GM18517 (cell line): ENCODE results near the gene SLC32A1.

ENCODE experiments used
- ATAC-seq: cut with Tn5 transposase; IDR thresholded peaks from one replicate; pipeline ENCODE4 v1.9.1; 2021; ENCODE audit warnings: mild to moderate bottlenecking, moderate library complexity; ENCODE audit not compliant: unreplicated experiment

The SLC32A1 gene, protein sequence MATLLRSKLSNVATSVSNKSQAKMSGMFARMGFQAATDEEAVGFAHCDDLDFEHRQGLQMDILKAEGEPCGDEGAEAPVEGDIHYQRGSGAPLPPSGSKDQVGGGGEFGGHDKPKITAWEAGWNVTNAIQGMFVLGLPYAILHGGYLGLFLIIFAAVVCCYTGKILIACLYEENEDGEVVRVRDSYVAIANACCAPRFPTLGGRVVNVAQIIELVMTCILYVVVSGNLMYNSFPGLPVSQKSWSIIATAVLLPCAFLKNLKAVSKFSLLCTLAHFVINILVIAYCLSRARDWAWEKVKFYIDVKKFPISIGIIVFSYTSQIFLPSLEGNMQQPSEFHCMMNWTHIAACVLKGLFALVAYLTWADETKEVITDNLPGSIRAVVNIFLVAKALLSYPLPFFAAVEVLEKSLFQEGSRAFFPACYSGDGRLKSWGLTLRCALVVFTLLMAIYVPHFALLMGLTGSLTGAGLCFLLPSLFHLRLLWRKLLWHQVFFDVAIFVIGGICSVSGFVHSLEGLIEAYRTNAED

DNA sequence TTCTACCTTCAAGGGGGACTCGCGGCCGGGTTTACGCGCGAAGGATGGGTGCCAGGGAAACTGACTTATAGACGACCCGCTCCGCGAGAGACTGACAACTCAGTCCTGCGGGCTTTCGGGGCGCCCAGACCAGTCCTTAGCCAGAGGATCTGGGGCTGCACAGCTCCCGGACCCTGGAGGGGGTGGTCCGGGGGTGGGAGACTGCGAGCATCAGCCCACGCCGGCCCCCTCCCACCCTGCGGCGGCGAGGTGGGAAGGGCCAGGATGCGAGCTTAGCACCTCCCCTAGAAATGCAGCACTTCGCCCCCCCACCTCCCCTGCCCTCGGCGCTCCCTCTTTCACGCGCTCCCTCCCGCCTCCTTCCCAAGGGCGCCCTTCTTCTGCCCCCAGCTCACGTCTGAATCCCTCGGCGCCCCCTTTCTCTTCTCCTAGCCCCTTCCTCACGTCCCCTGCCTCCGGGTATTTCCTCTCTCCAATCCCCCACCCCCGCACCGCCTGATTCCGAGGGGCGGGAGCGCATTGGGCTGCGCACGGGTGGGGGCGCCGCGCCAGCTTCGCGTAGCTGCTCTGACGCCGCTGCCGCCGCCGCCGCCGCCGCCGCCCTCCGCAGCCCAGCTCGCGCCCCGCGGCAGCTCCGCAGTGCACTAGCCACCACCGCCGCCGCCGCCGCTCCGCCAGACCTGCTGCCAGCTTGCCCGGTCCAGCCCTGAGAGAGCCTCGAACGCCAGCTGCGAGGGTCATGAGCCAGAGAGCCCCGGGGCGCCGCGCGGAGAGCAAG is at the start of gene SLC32A1:
SLC32A1 (plus strand) TSS at position 639 of the 778 bp plus-strand sequence. CDS start 239 bp downstream, outside the sequence.
- ATAC-seq: no peak

DNA sequence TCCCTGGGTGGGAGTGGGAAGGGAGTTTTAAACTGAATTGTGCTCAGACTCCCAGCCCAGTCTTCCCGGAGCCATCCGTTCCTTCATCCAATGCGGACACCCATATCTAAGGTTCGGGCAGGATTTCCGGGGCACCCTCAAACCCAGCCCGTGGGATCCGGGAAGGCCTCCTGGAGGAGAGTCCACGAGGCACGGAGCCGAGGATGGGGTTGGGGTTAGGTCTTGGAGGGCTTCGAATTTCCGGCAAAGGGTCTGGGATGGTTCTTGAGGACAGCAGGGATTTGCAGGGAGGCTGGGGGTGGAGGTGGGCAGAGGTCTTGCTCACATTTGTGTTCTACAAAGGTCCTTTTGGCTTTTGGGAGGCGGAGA is 49.5 kb upstream of the SLC32A1 start:
- ATAC-seq: no peak

DNA sequence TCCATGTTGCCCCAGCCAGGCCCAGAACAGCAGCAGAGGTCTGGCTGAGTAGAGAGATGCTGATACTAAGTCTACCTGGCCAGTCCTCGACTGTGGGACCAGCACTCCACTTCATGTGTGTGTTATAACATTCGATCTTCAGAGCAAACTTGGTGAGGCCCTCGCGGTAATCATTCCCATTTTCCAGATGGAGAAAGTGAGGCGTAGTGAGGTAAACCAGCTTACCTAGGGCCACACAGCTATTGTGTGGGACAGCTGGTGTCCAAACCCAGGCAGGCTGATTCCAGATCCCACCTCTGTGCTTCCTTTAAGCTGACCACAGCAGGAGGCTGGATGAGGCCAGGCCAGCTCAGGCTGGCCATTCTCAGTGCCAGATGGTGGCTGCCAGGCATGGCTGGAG is 47.7 kb upstream of the SLC32A1 start:
- no peak for ATAC-seq

DNA sequence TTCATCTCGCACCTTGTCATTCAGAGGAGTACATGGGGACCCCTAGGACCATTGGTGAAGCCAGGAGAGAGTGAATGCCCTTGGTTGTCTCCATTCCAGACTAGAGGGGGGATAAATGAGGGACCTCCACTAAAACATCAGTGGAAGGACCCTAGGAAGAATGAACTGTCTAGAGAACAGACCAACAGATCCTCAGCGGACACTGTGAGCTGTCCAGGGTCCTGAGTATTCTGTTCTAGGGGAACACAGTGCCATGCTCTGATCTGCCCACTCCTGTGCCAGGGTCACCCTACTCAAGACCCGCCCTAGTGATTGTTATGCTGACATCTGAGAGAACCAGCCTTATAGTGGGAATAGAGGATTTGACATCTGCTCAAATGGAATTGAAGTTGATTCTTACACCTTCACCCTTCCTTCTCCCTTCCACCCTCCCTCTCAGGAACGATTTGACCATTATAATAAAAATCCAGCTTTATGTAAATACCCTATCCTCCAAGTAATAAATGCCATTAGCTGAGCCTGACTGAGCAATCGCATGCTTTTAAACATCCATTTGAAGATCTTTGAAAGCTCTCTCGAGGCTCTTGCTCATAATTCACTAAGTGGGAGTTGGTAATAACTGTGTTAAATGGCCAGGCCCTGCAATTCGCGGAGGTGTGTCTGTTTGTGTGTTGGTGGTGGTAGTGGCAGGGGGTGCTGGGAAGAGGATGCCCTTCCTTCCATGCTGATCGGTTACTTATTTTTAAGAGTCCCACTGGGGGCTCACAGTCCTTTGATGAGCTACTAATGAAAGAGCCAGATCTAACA is 43.6 kb upstream of the SLC32A1 start:
- no peak for ATAC-seq

DNA sequence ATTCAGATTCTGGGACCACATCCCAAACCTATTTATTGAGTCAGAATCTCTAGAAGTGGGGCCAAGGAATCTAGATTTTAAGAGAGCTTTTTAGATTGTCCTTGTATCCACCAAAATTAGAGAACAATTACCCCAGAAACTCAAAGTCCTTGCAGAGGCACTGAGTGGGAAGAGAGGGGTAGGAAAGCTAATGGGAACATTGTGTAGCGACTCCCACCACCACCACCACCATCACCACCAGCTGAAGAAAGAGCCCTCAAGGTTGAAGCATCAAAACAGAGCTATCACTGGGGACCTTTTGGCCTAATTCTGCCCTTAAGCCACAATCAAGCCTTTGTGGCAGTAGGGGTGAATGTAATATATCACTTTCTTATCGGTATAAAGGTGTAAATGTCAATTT is 39.0 kb upstream of the SLC32A1 start:
- ATAC-seq: no peak

DNA sequence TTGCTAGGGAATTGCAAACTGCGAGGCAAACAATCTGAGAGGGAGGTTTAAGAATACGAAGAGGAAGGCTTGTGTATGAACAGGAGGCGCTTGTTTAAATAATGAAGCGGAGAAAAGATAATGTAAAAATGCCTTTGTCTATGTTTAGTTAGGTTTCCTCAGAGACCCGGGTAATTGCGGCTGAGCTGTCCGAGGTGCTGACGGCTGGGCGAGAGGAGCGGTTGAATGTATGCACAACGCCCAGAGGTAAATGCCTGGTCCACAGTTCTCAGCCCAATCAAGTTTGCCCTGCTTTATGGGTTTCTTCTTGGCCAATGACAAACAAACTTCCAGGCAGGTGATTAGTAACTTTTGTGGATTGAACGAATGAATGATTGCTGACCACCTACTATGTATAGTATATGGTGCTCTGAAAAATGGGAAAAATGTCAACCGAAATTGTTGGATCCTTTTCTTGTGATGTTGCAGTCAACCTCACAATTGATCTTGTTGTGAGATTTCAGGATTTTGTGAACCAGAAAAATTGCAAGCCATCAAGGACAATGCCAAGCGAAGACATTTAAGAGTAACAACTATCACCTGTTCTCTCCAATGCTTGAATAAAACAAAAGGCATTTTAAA is 38.3 kb upstream of the SLC32A1 start:
- no peak for ATAC-seq

DNA sequence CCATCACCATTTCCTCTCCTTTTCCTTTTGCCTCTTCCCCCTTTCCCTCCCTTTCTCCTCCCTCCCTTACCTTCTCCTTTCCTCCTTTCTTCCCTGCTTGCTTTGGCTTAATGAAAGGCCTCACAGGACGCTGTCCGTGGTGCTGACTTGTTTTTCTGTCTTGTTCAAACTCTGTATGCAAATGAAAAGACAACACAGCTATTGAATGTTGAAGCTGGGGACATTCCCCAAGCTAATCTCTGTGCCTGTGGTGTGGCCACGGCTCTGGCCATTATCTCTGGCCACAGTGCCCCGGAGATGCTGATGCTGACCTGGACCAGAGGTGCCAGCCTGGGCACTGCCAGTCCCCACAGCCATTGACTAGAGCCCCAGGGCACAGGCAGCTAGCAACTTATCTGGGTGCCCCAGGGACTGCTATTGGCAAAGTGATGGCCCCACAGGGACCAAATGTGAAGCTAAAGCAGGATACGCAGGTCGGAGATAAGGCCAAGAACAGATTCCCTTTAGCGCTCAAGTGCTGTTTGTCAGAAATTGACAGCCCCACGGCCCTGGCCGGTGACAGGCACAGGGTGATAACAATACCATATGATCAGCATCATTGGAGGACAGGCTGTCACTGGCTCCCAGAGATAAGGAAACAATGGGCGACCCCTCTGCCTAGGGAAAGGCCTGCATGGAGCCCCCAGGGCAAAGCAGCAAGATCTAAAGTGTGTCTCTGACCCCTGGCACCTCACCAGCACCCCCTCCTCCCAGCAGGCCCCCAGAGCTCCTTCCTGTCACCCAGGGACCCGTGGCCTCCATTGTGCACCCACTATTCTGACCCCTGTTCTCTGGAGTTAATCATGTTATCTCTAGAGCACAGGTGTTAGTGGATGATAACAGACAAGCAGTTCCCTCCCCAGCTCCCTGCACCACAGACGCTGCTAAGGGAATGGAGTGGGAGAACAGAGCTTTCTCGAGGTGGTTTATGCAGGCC is 31.6 kb upstream of the SLC32A1 start:
- no peak for ATAC-seq

DNA sequence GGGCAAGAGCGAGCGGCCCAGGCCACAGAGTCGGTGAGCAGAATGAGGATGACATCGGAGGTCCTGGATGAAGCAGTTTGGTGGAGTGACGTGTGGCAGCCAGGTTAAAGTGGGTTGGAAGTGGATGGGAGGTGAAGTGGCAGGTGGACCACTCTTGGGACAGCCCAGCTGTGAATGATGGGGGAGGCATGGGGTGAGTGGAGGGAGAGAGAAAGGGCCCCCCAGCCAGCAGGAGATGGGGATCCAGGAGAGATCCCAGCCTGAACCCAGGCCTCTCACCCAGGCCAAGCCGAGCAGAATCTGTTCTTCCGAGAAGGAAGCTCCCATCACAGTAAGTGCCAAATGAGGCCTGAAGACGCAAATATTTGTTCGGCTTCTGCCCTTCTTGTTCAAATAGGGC is 27.0 kb upstream of the SLC32A1 start:
- ATAC-seq: no peak

DNA sequence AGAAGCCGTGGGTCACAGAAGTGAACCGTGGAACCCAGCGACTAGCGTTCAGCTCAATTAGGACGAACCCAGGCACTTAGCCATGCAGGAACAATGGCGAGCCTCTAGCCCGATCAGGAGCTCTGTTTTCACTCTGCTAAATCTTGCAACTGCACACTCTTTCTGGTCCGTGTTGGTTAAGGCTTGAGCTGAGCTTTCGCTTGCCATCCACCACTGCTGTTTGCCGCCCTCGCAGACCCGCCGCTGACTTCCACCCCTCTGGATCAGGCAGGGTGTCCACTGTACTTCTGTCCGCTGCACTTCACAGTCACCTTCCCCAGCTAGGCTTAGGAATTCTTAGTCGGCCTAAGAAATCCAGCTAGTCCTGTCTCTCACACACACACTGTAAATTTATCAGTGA is 25.7 kb upstream of the SLC32A1 start:
- no peak for ATAC-seq

DNA sequence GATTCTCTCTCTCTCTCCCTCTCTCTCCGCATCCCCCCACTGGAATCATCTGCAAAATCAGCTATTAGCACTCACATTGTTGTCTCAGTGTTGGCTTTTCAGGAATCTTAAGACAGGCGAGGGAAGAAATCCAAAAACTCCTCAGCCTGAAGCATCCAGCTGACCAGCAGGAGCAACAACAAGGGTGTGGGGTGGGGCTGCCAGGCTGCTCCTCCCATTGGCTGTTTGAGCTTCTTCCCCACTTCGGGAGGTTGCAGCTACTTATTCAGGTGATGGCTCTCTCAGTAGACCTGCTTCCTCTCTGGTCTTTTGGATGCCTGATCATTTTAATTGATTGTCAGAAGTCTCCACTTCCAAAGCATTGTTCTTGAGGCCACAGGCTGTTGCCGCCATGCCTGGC is 24.1 kb upstream of the SLC32A1 start:
- ATAC-seq: no peak

DNA sequence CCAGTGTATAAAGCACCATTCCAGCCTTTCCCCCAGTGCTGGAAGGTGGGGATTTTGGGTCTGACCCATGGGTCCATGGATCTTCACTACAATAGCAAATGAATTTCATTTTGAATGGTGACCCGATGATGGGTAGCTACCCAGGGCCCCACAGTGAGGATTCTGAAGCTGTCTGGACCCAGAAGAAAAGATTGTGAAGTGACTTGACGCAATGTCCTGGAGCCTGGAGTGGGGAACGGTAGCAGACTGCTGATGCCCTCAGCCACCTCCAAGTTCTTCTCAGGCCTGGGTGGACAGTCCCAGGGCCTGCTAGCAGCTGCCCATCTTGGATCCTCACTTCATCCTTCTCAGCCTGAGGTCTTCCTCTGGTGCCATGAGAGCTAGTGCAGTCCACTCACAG is 23.4 kb upstream of the SLC32A1 start:
- ATAC-seq: no peak

DNA sequence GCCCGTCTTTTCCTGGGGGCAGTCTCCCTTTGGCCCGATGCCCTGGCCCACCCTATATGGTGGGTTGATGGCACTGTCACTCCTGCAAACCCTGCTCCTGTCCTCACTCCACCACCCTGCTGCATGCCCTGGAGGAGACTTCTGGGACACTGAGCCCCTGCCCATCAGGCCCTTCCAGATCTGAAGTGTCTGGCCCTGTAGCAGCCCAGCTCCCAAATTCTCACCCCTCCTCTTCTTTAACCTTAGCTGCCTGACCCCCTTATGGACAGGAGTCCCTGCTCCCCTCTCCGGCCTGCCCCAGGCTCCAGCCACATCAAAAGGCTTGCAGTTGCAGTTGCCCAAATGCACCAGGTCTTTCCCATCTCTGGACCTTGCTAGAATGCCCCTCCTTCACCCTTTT is 20.8 kb upstream of the SLC32A1 start:
- no peak for ATAC-seq

DNA sequence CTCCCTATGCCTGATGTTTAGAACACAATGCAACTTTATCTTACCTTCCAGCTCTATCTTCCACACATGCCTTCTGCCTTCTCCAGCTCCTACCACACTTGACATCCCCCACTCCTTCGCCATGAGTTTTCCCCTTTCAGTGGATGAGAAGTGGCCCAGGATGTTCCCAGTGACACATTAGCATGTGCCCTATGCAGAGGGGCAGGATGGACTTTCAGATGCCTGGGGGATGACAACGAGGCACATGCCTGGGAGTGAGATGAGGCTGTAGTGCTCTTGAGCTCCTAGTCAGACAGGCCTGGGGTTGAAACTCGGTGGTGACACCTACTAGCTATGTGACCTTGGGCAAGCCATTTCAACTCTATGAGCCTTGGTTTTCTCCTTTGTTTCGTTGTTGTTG is 20.1 kb upstream of the SLC32A1 start:
- ATAC-seq: no peak

DNA sequence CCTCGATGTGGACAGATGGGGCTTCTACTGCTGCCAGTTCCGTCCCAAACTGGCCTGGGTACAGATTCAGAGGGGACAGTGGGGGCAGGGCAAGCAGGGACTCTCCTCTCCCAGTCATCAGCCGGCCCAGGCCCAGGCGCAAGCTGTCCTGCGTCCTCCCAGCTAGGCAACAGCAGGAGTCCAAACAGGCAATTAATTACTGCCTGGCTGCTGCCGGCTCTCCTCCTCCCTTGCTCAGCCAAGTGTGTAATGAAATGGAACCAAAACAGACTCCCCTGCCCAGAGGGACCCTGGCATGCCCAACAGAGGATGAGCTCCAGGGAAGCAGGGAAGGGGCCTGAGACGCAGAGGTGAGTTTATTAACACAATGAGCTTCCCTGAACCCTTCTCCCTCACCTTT is 17.8 kb upstream of the SLC32A1 start:
- ATAC-seq: no peak

DNA sequence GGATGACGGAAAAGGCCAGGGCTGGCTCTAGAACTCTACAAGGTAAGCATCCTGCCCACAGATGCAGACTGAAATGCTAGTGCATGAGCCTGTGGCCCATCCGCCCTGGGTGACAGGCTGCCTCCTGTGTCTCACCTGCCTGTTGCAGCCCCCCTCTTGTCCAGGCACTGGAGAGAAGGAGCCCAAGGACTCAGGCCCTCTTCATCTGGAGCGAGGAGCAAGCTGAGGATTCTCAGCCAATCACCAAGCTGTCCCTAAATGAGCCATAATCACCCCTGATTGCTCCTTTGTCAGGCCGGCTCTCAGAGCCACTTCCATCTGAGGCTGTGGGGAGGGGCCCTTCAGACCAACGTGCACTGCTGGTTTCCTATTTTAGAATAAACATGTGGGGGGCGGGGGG is 10.0 kb upstream of the SLC32A1 start:
- no peak for ATAC-seq

DNA sequence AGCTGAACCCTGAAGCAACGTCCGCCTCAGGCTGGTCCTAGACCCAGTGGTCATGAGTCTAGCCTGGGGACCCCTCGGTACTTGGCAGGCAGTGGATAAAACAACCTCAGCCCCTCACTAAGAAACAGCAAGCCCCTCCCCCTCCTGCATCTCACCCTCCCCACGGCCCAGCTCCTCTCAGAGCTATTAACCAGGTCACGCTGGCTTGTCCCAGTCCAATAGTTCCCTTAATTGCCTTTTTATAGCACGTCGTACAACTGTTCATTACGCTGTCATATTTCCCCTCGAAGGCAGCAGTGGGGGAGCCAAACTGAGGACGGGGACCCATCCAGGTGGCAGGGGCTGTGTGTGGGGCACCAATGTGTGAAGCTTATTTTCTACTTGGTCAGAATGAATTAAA is 8.6 kb upstream of the SLC32A1 start:
- no peak for ATAC-seq

DNA sequence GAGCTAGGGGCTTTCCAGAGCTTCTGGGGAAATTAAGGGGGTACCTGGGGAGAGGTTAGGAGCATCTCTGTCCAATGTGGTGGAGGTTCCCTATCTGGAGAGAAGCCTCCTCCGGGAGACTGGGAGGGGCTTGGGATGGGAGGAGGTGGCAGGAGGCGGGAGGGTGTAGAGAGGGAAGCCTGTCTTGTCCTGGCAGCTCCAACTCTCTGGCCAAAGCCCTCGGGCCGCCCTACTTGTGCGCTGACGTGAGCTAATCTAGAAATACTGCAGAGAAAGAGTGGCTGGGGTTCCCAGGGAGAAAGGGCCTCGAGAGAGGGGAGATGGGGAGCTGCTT is 1.6 kb upstream of the SLC32A1 start:
- ATAC-seq: no peak

DNA sequence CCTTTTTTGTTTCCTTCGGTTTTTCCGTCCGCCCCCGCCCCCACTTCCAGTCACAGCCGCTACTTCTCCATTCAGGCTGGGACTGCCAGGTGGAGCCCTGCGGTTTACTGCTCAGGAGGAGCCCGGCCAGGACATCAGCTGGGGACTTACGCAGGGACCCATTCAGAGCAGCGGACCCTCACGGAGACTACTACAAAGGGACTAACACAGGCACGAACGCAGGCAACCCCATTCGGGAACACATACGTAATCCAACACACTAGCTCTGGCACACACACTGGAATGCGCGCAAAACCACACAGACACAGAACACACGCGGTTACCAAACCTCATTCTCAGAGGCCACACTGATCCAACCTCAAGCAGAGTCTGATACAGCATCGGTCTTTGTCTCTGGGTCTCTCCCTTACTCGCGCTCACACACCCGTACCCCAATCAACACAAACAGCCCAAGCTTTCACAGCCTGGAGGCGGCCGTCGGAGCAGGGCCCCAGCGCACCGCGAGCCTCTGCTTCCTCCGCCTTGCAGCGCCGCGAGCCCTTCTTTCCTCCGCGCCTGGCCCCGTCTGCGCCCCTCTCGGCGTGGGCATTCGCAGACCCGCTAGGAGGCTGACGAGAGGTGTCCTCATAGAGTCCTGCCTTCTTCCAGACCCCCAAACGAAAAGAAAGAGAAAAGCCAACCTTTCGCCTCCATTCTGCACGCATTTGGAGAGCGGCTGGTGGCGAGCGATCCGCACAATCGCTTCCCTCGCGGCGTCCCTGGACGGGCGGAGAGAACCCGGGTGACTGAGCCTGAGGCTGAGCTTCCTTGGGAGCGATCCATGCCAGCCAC is 1.1 kb upstream of the SLC32A1 start:
- no peak for ATAC-seq

DNA sequence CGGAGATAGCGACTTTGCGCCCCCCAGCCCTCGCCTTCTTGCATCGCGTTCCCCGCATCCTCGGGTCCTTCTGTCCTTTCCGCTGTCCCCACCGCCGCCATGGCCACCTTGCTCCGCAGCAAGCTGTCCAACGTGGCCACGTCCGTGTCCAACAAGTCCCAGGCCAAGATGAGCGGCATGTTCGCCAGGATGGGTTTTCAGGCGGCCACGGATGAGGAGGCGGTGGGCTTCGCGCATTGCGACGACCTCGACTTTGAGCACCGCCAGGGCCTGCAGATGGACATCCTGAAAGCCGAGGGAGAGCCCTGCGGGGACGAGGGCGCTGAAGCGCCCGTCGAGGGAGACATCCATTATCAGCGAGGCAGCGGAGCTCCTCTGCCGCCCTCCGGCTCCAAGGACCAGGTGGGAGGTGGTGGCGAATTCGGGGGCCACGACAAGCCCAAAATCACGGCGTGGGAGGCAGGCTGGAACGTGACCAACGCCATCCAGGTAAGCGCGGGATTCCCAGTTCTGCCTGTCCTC is 401 bp downstream of the SLC32A1 start:
- no peak for ATAC-seq
